Caki2 (cell line): ENCODE measurements around the gene NAV2. TPM values are rescaled to one million over a fixed set of nuclear protein-coding genes. Genes with fewer than 3 reads are reported as not detected.
A peak's percentile ranks its signal among the peaks of the same experiment; 100 is the strongest.
"Not testable (repeated sequence)": the region's sequence is repeated elsewhere in the genome, so short reads cannot be mapped to it uniquely, and the experiment has no call there.

Source experiments
- DNase-seq: peaks from one replicate; pipeline ENCODE4 v3.0.0-alpha.2; 2015; ENCODE audit warnings: low read depth
- in situ Hi-C: cut with HindIII; loops from 2 replicates; pipeline ENCODE4 v1.10.0; 2016; ENCODE audit warnings: low sequenced_read_pairs, low pct_unique_long_range_greater_than_20kb, mixed read lengths
- total RNA-seq: library from RNA; depleted of rRNA; stranded (reverse); fragments of >200 nt; shearing (Covaris generic); gene quantifications from 2 replicates; pipeline ENCODE4 v1.2.3, GENCODE V29; 2014; ENCODE audit warnings: low replicate concordance

Gene NAV2
- total RNA-seq, 1 experiment from 2014 or later, result 6.9 TPM

DNA sequence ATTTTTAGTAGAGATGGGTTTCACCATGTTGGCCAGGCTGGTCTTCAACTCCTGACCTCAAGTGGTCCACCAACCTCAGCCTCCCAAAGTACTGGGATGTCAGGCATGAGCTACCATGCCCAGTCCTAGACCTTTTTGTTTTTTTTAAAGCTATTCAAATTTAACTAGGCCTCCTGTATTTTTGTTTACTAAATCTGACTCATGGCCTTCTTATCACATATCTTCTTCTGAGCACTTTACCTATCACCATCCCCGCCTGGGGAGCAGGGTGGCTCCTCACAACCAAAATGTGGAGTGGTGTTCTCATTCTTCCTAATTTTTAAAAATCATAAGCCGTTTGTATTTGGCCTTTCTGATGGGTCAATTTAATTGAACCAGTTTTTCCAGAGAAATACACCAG, 355.0 kb downstream of the NAV2 start:
- in situ Hi-C loops, result no loop called here
- DNase-seq, result no peak

DNA sequence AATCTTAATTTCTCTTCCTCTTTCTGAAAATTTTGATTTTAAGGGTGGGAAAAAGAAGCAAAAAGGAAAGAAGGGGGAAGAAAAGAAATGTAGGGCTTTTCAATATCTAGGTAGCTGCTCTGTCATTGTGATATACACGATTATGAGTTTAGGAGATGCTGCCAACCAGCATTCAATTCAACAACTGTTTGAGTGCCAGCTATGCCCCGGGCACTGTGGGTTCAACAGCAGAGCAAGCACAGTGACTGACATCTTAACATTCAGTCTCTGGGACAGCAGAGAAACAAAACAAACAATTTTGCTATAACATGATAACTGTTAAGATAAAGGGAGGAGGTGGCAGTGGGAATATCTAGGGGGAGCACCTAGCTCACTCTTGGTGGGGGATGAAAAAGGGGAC, 356.1 kb downstream of the NAV2 start:
- in situ Hi-C loops, result no loop called here
- DNase-seq, result no peak

DNA sequence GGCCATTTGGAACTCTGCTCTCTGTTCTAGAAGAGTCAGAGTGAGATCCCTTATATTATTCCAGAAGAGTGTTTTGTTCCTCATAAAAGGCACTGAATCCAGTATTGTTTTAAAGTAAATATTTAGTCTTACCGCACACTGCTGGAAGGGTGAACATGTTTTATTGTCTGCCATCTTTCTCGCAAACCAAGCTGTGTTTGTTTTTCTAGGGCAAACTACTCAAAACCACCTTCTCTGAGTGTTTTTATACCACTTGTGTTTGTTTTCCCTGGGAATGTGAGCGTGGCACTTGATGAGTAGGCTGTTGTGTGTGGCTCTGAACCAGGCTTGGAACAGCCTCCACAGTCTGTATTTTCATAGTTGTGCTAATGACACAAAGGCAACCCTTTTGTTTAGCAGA, 357.8 kb downstream of the NAV2 start:
- DNase-seq, result peak; percentile 61
- in situ Hi-C loops, result no loop called here

DNA sequence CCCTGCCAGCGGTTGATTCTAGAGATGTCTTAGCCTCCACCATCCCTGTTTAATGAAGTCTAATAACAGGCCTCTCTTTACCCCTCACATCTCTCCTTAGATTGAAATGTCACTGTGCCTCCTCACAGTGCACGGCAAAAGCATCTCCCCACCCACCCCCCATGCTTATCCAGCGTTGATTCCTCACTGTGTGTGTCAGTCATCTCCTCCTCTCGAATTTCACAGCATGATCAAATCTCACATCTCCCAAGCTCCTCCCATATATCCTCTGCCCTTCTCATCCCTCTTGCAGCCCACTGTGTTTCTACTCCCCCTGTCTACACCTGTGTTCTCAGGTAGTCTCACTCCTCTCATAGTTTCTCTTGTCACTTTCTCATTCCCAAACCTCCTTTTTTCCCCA, 363.0 kb downstream of the NAV2 start:
- in situ Hi-C loops, result no loop called here
- no peak for DNase-seq

DNA sequence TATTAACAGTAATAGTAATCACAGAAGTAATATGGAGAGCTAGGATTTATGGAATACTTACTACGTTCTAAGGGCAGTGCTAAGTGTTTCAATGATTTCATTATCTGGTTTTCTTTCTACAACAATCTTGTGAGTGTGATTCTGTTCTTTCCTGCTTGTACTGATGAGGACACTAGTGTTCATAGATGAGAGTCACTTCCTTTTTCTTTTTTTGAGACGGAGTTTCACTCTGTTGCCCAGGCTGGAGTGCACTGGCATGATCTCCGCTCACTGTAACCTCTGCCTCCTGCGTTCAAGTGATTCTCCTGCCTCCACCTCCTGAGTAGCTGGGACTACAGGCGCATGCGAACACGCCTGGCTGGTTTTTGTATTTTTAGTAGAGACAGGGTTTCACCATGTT, 366.2 kb downstream of the NAV2 start:
- in situ Hi-C loops, result no loop called here
- no peak for DNase-seq

DNA sequence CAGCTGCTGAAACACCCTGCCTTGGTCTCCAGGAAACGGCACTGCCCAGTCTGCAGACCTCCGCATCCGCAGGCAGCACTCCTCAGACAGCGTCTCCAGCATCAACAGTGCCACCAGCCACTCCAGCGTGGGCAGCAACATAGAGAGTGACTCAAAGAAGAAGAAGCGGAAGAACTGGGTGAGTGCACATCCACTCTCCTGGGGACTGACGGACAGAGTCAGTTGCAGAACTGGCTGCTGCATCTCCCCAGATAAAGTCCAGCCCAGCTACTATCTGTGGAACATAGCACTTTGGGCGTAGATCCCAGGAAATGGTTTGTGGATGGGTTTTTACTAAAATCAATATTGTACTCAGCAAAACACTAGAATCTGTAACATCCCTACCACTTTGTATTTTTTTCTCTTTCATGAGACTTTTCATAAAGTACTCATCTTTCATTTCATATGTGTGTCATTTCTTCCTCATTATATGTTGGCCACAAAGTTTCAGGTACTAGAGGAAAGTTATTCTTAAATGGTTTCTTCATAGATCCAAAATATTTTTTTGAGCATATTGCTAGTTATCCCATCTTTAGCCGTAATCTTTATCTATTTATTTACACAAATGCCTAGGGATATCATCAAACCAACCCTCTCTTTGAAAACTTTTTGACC, 367.5 kb downstream of the NAV2 start:
- no peak for DNase-seq
- in situ Hi-C loops, result no loop called here

DNA sequence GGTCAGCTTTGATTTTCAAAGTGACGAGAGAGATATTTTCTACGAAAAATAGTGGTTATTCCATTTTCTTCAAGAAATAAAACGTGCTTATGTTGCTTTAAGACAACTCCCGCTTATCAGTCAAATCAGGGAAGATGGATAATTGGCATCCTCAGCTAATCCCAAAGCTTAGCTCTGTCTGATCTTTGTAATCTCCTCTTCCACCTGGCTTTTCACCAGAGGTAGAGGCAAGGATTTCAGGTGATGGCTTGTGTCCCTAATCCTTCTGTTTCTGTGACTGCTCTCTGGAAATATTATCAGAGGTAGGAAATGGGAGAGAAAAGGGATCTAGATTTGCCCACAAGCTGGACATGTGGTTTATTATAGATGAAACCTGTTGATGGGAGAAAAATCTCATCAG, 368.7 kb downstream of the NAV2 start:
- no peak for DNase-seq
- in situ Hi-C loops, result no loop called here

DNA sequence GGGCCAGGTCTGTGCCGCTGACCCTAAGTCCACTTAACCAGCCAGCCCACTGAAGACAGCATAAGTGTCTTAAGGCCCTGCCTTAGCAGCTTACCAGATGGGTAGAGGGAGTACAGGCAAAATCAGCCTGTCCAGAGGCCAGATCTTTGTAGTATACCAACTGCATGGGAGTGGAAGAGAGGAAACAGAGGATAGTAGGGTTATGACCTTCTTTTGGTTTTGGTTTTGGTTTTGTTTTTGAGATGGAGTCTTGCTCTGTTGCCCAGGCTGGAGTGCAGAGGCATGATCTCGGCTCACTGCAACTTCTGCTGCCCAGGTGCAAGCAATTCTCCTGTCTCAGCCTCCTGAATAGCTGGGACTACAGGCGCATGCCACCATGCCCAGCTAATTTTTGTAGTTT, 371.2 kb downstream of the NAV2 start:
- in situ Hi-C loops, DNase-seq: not testable (repeated sequence)

DNA sequence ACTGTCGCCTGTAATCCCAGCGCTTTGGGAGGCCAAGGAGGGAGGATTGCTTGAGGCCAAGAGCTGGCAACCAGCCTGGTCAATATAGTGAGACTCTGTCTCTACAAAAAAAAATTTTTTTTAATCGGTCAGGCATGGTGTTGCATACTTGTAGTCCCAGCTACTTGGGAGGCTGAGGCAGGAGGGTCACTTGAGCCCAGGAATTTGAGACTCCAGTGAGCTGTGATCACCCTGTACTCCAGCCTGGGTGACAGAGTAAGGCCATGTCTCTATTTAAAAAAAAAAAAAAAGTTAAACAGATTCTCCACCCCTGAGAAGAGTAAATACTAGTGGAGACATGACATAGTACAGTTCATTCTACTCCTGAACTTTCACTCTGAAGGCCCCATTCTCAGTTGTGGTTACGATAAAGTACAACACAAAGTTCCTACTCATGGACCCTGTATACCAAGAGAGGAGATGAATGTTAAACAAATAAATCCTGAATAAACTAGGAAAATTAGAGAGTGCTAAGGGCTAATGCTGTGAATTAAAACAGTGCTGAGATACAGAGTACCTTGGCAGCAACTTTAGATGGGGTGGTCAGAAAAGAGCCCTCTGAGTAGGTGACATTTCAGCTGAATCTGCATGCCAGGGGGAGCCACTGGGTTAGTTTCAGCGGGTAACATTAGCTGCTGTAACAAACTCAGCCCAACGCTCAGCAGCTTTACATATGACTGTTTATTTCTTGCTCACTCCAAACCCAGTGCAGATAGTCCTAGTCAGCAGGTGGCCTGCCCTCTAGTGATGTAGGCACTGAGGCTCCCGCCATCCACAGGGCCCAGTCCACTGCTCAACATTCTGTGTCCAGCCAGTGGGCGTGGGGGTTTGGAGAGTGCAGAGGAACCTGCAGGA, 372.5 kb downstream of the NAV2 start:
- no peak for DNase-seq

DNA sequence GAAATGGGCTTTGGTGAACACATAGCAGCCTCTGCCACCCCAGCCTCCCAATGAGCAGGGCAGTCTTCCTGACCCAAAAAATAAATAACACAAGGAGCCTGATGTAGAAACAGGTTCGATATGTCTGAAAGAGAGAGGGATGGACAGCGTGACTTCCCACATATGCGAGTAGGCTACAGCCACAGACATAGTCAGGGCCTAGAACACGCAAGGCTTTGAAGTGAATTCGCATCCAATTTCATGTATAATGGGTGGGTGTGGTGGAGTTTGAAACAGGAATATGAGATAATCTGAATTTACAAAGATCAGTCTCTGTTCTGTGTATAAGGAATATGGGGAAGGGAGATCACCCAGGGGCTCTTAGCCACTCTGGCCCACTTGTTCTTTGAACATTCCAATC, 373.3 kb downstream of the NAV2 start:
- in situ Hi-C loops, result no loop called here

More for the DNA sequence above, 372.5 kb downstream of the NAV2 start:
- in situ Hi-C loops, result no loop called here

DNA sequence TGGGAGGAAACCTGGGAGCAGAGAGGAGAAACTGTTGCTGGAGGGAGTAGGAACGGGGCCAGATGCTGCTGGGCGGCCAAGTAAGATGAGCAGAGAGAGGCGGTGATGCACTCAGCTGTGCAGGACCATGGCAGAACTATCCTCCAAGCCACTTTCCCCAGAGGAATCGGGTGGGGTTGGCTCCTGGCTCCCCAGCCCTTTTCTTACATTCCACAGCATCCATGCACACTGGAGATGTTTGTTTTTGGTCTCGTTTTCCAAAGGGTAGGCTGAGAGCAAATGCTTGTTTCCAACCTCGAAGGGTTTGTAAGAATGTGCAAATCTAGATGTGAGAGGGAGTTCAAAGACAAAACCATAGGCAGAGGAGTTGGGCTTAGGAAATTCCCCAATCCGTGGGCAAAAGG, 374.5 kb downstream of the NAV2 start:
- in situ Hi-C loops, result no loop called here
- DNase-seq, result no peak

More for the DNA sequence above, 373.3 kb downstream of the NAV2 start:
- DNase-seq, result no peak

DNA sequence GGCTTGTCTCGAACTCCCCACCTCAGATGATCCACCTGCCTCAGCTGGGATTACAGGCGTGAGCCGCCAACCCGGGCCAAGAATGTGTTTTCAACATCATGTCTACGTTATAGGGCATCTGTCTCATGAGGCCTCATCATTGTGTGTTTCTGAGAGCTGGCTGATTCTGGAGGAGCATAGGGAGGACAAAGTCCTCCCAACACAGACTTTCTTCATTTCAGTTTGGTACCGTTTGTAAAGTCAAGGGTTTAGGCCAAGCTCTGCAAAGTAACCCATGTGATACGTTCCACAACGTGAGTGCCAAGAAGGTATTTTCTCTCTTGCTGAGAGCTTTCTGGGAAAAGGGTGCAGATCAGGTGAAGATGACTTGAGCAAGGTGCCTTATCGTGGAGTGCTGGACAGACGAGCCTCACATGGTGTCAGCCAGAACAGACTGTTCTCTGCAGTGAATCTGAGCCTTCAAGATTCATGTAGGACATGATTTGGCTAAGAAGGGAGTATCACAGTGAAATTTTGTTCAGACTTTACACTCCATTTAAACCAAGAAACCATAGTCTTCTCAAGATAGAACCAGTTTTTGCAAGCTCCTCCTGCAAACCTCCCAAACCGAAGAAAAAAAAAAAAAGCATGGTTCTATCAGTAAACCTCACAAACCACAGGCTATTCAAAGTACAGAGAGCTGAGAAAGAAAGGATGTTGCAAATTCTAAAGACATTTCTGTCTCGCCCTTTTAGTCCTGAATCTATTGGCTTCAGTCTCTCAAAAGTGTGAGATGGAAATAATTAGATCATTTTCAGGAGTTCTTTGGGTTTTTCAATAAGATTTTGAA, 376.0 kb downstream of the NAV2 start:
- DNase-seq, result no peak
- in situ Hi-C loops, result no loop called here

DNA sequence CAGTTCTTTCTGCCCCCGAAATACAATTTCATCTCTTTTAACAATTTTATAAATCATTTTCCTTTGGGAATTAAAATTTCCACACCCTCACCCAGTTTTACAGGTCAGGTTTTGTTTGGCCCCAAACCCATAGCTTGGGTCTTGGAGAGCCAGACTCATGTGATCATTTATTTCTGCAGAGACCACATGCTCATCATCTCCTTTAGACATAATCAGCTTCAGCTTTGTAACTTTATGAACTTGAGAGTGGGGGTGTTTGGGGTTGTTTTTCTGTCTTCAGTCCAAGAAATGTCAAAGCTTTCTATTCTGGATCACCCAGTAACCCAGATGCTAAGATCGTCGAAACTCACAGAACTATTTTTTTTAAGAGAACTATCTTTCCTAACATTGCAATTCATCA, 376.7 kb downstream of the NAV2 start:
- in situ Hi-C loops, result no loop called here

DNA sequence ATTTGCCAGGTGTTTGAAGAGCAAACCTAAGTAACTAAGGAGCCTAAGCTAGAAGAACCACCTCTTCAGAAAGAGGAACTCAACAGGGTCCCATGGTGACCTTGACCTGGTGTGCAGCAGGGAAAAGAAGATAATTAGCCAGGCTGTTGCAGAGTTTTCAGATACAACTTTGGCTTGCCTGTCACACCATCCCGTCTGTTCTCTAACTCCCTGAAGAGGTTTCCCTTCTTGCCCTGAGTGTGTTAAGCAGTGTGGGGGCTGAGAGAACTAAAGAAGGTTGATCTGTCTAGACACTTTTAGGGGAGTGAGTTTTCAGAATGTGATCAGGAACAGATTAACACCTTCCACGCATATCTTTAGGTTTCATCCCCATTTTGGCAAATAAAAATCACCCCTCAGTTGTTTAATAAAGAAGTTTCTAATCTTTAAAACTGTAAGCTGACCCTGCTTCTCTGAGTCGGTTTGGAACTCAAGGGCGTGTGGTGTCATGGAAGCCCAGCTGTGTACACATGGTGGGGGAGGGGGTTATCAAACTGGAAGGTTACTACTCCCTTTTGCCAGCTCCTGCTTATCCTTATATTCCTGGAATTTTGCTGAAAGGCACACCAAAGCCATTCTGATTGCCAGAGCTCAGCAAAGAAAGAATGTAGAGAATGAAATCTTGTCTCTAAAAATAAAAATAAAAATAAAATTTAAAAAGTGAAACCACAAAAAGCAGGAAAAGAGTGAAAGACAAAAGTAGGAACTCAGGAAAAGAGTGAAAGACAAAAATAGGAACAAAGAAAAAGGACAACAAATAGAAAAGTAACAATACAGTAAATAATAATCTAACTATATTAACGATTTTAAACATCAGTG, 377.4 kb downstream of the NAV2 start:
- no peak for DNase-seq
- in situ Hi-C loops, result no loop called here

More for the DNA sequence above, 376.7 kb downstream of the NAV2 start:
- DNase-seq, result no peak

DNA sequence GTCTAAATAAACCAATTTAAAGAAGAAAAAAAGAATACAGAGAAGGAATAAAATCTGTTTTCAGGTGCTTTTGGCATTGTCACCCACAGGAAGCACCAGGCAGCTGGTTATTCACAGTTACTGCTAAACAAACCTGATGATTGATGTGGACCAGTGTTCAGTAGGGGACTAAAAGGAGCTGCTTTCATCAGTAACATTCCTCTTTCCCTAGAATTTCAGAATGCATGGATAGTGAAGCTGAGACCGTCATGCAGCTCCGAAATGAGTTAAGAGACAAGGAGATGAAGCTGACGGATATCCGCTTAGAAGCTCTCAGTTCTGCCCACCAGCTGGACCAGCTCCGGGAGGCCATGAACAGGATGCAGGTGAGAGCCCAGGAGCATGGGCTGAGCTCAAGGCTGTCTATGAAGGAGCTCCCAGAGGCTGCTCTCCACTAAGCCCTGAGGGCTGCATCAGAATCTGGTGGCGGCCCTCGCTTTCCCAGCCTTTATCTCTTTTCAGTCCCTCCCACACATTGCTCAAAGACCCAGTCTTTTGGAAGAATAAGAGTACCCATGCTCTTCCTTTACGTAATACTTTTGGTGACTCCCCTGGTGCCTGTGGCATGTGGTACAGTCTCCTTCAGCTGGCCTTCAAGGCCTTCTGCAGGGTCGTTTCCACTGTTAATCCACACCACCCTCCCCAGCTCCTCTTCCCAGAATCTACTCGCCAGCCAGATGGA, 378.2 kb downstream of the NAV2 start:
- in situ Hi-C loops, result no loop called here
- no peak for DNase-seq

DNA sequence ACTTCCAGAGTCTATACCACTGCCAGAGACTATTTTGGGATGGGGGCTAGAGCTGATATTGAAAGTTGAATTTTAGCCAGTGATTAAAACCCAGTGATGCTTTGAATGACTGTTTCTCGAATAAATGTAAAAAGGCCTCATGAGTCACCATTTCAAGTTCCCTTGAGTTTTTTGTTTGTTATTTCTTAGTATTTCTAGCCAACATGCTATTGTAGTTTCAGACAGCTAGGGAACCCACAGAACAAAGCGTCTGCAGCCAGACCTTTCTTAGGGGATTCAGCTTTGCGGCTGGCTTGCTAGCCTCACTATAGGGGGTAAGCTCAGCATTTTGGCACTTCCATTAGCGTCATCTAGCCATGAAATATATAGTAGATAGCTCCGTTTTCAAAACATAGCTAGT, 381.1 kb downstream of the NAV2 start:
- DNase-seq, result no peak
- in situ Hi-C loops, result no loop called here

DNA sequence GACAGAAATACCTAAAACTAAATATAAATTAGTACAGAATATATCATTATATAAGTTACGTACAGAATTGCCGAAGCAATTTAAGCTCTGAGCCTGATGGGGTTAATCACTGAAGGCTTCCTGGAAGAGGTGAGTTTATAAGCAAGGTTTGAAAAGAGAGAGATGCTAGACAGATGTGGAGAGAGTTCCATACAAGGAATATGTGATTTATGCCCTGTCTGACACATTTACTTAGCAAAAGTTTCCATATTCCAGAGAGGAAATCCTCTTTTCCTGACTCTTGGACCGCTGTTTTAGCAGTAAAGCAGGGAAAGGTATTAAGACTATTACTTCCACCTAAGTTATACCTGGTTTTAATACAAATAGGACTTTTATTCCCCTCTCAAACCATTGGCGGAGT, 382.6 kb downstream of the NAV2 start:
- in situ Hi-C loops, result no loop called here
- DNase-seq, result no peak
